CD4-positive, CD25-positive, alpha-beta regulatory T cell (primary cell): ENCODE data around the gene FAM13A. TPM values are rescaled to one million over a fixed set of nuclear protein-coding genes. Genes with fewer than 3 reads are reported as not detected.

ENCODE experiments used
- ATAC-seq, 2 donors: fragments of 150-1000 bp; cut with Tn5 transposase; one replicate each; pipeline ENCODE4 v1.10.0; 2021; ENCODE audit warnings: low read depth in 2 of 2, moderate number of reproducible peaks in 2 of 2, moderate library complexity in 1 of 2
- DNase-seq, 3 donors: peaks; one replicate each; pipeline versions ENCODE4 v3.0.0 to v3.0.0-alpha.2; 2012 to 2022; ENCODE audit warnings: mixed read lengths in 1 of 3
- H3K27ac ChIP-seq: one replicate; pipeline ENCODE4 v1.7.0; 2013; ENCODE audit warnings: mild to moderate bottlenecking, low read length; ENCODE audit not compliant: insufficient read depth, poor library complexity, severe bottlenecking
- H3K27me3 ChIP-seq: one replicate; pipeline ENCODE4 v1.7.0; 2013; ENCODE audit warnings: low read length; ENCODE audit not compliant: control insufficient read depth, insufficient read depth
- H3K36me3 ChIP-seq: one replicate; pipeline ENCODE4 v1.7.0; 2013; ENCODE audit warnings: mild to moderate bottlenecking, low read length, moderate library complexity; ENCODE audit not compliant: control insufficient read depth, insufficient read depth
- H3K4me1 ChIP-seq: 2 replicates; pipeline ENCODE4 v1.7.0; 2013; ENCODE audit warnings: mild to moderate bottlenecking, low read length; ENCODE audit not compliant: insufficient read depth, control insufficient read depth, poor library complexity, severe bottlenecking
- H3K4me3 ChIP-seq: one replicate; pipeline ENCODE4 v1.7.0; 2013; ENCODE audit warnings: low read depth, mild to moderate bottlenecking, low read length, moderate library complexity
- H3K9me3 ChIP-seq, 2 experiments: 1 replicate in 1 of 2; 2 replicates in 1 of 2; pipeline ENCODE4 v1.7.0; 2013; ENCODE audit warnings: low read length in 2 of 2, mild to moderate bottlenecking in 1 of 2, moderate library complexity in 1 of 2; ENCODE audit not compliant: control insufficient read depth in 2 of 2
- H3K27ac Mint-ChIP-seq, 3 donors: one replicate each; pipeline ENCODE4 v1.8.0; 2020 to 2022; ENCODE audit warnings: mild to moderate bottlenecking in 3 of 3, mixed read lengths in 3 of 3, moderate library complexity in 2 of 3
- H3K27me3 Mint-ChIP-seq: one replicate; pipeline ENCODE4 v1.8.0; 2022; ENCODE audit warnings: mild to moderate bottlenecking, mixed read lengths
- H3K36me3 Mint-ChIP-seq: one replicate; pipeline ENCODE4 v1.8.0; 2020; ENCODE audit warnings: mixed read lengths
- H3K4me1 Mint-ChIP-seq, 4 donors: one replicate each; pipeline ENCODE4 v1.8.0; 2020 to 2022; ENCODE audit warnings: mixed read lengths in 4 of 4, mild to moderate bottlenecking in 1 of 4
- H3K4me3 Mint-ChIP-seq, 4 donors: one replicate each; pipeline ENCODE4 v1.8.0; 2020 to 2022; ENCODE audit warnings: mild to moderate bottlenecking in 4 of 4, mixed read lengths in 4 of 4, moderate library complexity in 3 of 4
- H3K9me3 Mint-ChIP-seq, 7 donors: one replicate each; pipeline ENCODE4 v1.8.0; 2020 to 2022; ENCODE audit warnings: mixed read lengths in 7 of 7, mild to moderate bottlenecking in 3 of 7, moderate library complexity in 2 of 7
- polyA plus RNA-seq, 4 donors: library from polyadenylated mRNA; unstranded; fragments of 300-500 nt; fragmentation: Illumina TruSeq; gene quantifications; one replicate each; pipeline ENCODE4 v1.2.3, GENCODE V29; 2021
- total RNA-seq: library from RNA; stranded (reverse); gene quantifications from one replicate; pipeline ENCODE4 v1.2.3, GENCODE V29; 2022

Gene FAM13A
- total and polyA plus RNA-seq, 5 donors from 2014 or later, result 7.8 to 38.4 (median 11.1) TPM

GRCh38 chr4:88690355-88690754, 366.6 kb downstream of the FAM13A start:
- no peaks in the 10 kb centered on the region for H3K4me1 ChIP-seq
- H3K4me3 Mint-ChIP-seq, result no peak overlapping the region
- ATAC-seq (no peak), DNase-seq (no peak)
- H3K9me3 Mint-ChIP-seq, result no peaks in the 10 kb centered on the region
- H3K36me3 ChIP-seq, result peaks cover 64% of the 10 kb centered on the region
- no peak overlapping the region for H3K4me3 ChIP-seq
- H3K4me1 Mint-ChIP-seq, result peaks cover 0 to 7% (median 5%) of the 10 kb centered on the region in 4 donors
- H3K27ac ChIP-seq, result no peak overlapping the region
- H3K9me3 ChIP-seq, result no peaks in the 10 kb centered on the region
- H3K27ac Mint-ChIP-seq, result peak overlapping the region in 2 of 3 donors; percentile 21 to 28
- no peaks in the 10 kb centered on the region for H3K27me3 Mint-ChIP-seq
- H3K27me3 ChIP-seq, result no peaks in the 10 kb centered on the region
- peaks cover 49% of the 10 kb centered on the region for H3K36me3 Mint-ChIP-seq

DNA sequence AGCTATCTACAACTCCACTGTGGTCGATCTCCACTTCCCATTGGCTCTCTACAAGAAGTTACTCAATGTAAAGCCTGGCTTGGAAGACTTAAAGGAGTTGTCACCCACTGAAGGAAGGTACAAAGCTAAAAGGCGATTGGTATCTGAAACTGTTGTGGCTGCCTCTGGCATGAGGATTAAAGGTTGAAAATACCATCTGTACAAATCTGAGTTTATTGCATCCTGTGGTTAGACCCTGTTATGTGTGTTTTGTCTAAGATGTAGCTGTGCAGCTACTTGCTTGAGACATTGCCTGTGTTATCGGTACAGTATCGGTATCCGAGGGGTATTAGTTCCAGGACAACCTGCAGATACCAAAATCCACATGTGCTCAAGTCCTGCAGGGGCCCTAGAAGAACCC, 375.8 kb downstream of the FAM13A start:
- ATAC-seq (no peak), DNase-seq (no peak)
- Histone ChIP-seq H3K27me3 (no peaks in the 10 kb centered on the region), H3K4me3 (no peak overlapping the region), H3K4me1 (no peaks in the 10 kb centered on the region), H3K36me3 (peaks cover 69% of the 10 kb centered on the region), H3K9me3 (peaks cover 0 to 4% of the 10 kb centered on the region in 2 experiments), H3K27ac (no peak overlapping the region)
- Mint-ChIP-seq H3K4me1 (peaks cover 0 to 8% (median 1%) of the 10 kb centered on the region in 4 donors), H3K9me3 (peaks cover 0 to 2% (median 0%) of the 10 kb centered on the region in 7 donors), H3K36me3 (peaks cover 74% of the 10 kb centered on the region), H3K27me3 (no peaks in the 10 kb centered on the region), H3K27ac (no peak overlapping the region), H3K4me3 (no peak overlapping the region)

Other genes starting within 250 kb of the FAM13A start
- gene TIGD2, start 54.3 kb upstream of the FAM13A start, total RNA-seq, result 4.0 TPM
- gene TIGD2, start 54.3 kb upstream of the FAM13A start, polyA plus RNA-seq, result 1 to 10 TPM; 5.6 to 7.4 (median 6.6) TPM